ENCODE measurements around the gene CAST.
A peak's percentile ranks its signal among the peaks of the same experiment; 100 is the strongest.

CAST gene

DNA sequence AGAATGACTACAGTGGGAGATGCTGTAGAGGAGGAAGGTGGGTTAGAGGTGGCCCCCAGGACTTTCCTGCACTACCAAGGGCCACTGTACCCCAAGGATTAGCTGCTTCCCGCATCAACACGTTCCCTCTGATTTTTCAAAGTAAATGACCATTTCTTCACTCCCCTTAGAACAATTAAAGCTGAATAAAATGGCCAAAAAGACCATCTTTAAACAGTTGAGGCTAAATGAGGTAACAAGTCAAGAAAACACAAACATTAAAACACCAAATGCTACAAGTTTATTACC is 146.3 kb downstream of the CAST start:
- Histone ChIP-seq H3K9ac (ENCODE audit: low read length) (peak overlapping the region; percentile 87), H3K4me1 (ENCODE audit: control insufficient read depth, insufficient read depth, low read length) (peaks cover 17% of the 10 kb centered on the region), H3K27me3 (ENCODE audit: control insufficient read depth, insufficient read depth, low read length) (no peaks in the 10 kb centered on the region), H3K9me3 (ENCODE audit: control insufficient read depth, low read length) (no peaks in the 10 kb centered on the region), H3K36me3 (ENCODE audit: control insufficient read depth, insufficient read depth, low read length) (peaks cover 4% of the 10 kb centered on the region), H3K4me3 (ENCODE audit: low read length) (peak overlapping the region; percentile 16)

GRCh38 chr5:96808868-96809558 is 146.8 kb downstream of the CAST start:
- Histone ChIP-seq H3K9me3 (ENCODE audit: control insufficient read depth, low read length) (no peaks in the 10 kb centered on the region), H3K4me1 (ENCODE audit: control insufficient read depth, insufficient read depth, low read length) (peaks cover 16% of the 10 kb centered on the region), H3K4me3 (ENCODE audit: low read length) (no peak overlapping the region), H3K27me3 (ENCODE audit: control insufficient read depth, insufficient read depth, low read length) (no peaks in the 10 kb centered on the region), H3K9ac (ENCODE audit: low read length) (peak overlapping the region; percentile 87), H3K36me3 (ENCODE audit: control insufficient read depth, insufficient read depth, low read length) (peaks cover 3% of the 10 kb centered on the region)

- H3K9me3 ChIP-seq (ENCODE audit: control insufficient read depth, low read length): no peaks in the 10 kb centered on the region
- H3K4me3 ChIP-seq (ENCODE audit: low read length): no peak overlapping the region
- peaks cover 12% of the 10 kb centered on the region for H3K4me1 ChIP-seq (ENCODE audit: control insufficient read depth, insufficient read depth, low read length)
- H3K36me3 ChIP-seq (ENCODE audit: control insufficient read depth, insufficient read depth, low read length): no peaks in the 10 kb centered on the region
- H3K9ac ChIP-seq (ENCODE audit: low read length): no peak overlapping the region
- H3K27me3 ChIP-seq (ENCODE audit: control insufficient read depth, insufficient read depth, low read length): no peaks in the 10 kb centered on the region
Measured at GRCh38 chr5:96809921-96810320, 147.7 kb downstream of the CAST start.

DNA sequence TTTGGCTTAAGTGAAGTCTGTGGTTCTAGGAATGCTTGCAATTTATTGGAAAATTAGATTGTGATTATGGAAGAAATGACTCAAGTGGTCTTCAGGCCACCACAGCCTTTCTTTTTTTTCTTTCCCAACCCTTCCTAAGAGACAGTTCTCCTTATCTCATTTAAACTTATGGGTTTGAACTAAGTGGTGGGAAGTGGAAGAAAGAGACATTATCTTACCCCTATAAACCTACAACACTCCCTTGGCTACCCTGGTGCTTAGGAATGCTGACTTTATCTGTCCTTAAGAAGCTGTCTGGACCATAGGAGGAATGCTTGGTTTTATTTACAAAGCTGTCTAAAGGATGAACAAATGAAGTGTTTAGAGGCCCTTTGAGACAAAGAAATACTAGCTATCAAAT is 150.7 kb downstream of the CAST start:
- Histone ChIP-seq H3K36me3 (ENCODE audit: control insufficient read depth, insufficient read depth, low read length) (no peaks in the 10 kb centered on the region), H3K9me3 (ENCODE audit: control insufficient read depth, low read length) (no peaks in the 10 kb centered on the region), H3K27me3 (ENCODE audit: control insufficient read depth, insufficient read depth, low read length) (no peaks in the 10 kb centered on the region), H3K9ac (ENCODE audit: low read length) (no peak overlapping the region), H3K4me3 (ENCODE audit: low read length) (no peak overlapping the region), H3K4me1 (ENCODE audit: control insufficient read depth, insufficient read depth, low read length) (no peaks in the 10 kb centered on the region)

DNA sequence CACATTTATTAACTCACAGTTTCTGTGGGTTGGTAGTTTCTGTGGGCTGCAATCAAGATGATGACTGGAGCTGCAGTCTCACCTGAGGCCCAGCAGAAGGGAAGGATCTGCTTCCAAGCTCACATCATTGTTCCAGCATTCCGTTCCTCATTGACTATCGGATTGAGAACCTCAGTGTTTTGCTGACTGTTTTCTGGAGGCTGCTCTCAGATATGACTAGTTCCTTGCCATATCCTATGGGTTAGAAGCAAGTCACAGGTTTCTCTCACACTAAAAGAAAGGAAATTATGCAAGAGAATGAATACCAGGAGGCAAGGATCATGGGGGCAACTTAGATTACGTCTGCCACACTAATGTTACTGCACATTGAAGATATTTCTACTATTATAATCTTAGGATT is 151.9 kb downstream of the CAST start:
- Histone ChIP-seq H3K4me3 (ENCODE audit: low read length) (no peak overlapping the region), H3K9me3 (ENCODE audit: control insufficient read depth, low read length) (no peaks in the 10 kb centered on the region), H3K9ac (ENCODE audit: low read length) (no peak overlapping the region), H3K4me1 (ENCODE audit: control insufficient read depth, insufficient read depth, low read length) (no peaks in the 10 kb centered on the region), H3K27me3 (ENCODE audit: control insufficient read depth, insufficient read depth, low read length) (no peaks in the 10 kb centered on the region), H3K36me3 (ENCODE audit: control insufficient read depth, insufficient read depth, low read length) (no peaks in the 10 kb centered on the region)

DNA sequence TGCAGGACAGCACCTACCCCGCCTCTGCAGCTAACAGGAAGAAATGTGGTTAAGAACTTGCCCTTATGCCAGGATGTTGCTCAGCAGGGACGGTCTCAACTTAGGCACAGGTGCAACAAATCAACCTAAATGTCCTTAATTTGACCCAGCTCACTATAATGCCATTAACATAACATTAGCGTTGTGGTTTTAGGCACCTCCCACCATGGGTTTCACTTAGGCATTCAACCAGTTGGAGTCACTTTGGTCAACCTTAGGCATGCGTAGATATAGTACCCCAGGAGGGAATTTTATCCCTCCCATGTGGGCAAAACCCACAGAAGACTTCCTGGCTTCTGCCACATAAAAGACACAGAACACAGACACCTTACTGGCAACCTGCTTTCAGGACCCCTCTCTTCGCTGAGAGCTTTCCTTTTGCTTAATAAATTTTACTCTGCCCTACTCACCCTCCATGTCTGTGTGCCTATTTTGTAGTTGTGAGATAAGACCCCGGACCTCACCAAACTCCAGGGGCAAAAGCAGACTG is 154.3 kb downstream of the CAST start:
- H3K9ac ChIP-seq (ENCODE audit: low read length): no peak overlapping the region
- H3K4me3 ChIP-seq (ENCODE audit: low read length): no peak overlapping the region

GRCh38 chr5:96816991-96817390 is 154.8 kb downstream of the CAST start:
- Histone ChIP-seq H3K4me1 (ENCODE audit: control insufficient read depth, insufficient read depth, low read length) (no peaks in the 10 kb centered on the region), H3K27me3 (ENCODE audit: control insufficient read depth, insufficient read depth, low read length) (no peaks in the 10 kb centered on the region), H3K9ac (ENCODE audit: low read length) (no peak overlapping the region), H3K9me3 (ENCODE audit: control insufficient read depth, low read length) (no peaks in the 10 kb centered on the region), H3K36me3 (ENCODE audit: control insufficient read depth, insufficient read depth, low read length) (no peaks in the 10 kb centered on the region), H3K4me3 (ENCODE audit: low read length) (no peak overlapping the region)

More for the DNA sequence above, 154.3 kb downstream of the CAST start:
- Histone ChIP-seq H3K36me3 (ENCODE audit: control insufficient read depth, insufficient read depth, low read length) (no peaks in the 10 kb centered on the region), H3K9me3 (ENCODE audit: control insufficient read depth, low read length) (no peaks in the 10 kb centered on the region), H3K27me3 (ENCODE audit: control insufficient read depth, insufficient read depth, low read length) (no peaks in the 10 kb centered on the region), H3K4me1 (ENCODE audit: control insufficient read depth, insufficient read depth, low read length) (no peaks in the 10 kb centered on the region)

- H3K27me3 ChIP-seq (ENCODE audit: control insufficient read depth, insufficient read depth, low read length): no peaks in the 10 kb centered on the region
- H3K36me3 ChIP-seq (ENCODE audit: control insufficient read depth, insufficient read depth, low read length): no peaks in the 10 kb centered on the region
- H3K9me3 ChIP-seq (ENCODE audit: control insufficient read depth, low read length): no peaks in the 10 kb centered on the region
- H3K4me3 ChIP-seq (ENCODE audit: low read length): no peak overlapping the region
- no peak overlapping the region for H3K9ac ChIP-seq (ENCODE audit: low read length)
- H3K4me1 ChIP-seq (ENCODE audit: control insufficient read depth, insufficient read depth, low read length): no peaks in the 10 kb centered on the region
Measured at GRCh38 chr5:96817506-96817905, 155.3 kb downstream of the CAST start.

DNA sequence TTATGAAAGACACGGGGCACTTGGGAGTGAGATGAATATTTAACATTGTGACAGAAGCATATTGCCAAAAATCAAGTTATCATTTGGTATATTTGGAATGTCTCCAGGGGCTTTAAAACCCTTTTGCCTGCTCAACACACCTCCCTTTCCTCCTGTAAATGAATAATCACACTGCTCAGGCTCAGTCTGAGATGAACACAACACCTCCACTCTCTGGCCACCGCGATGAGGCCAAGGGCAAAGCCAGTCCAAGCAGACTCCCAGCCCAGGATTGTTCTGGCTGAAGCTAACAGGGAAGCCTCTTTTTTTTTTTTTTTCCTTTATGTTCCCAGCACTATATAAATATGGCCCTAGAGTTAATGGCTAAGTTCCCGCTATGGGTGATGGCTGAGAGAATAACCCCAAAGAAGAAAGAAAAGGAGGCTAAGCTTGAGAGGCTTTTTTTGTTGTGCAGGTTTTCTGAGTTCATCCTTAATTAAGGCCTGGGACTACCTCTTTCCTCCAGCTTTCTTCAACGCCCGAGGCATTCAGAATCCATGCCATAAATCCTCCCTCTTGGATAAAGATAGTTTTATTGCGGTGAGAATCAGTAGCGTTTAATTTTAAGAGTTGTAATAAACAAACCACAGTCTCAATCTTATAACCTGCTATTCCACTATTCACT is 156.1 kb downstream of the CAST start:
- Histone ChIP-seq H3K9me3 (ENCODE audit: control insufficient read depth, low read length) (no peaks in the 10 kb centered on the region), H3K36me3 (ENCODE audit: control insufficient read depth, insufficient read depth, low read length) (no peaks in the 10 kb centered on the region), H3K27me3 (ENCODE audit: control insufficient read depth, insufficient read depth, low read length) (no peaks in the 10 kb centered on the region), H3K4me3 (ENCODE audit: low read length) (no peak overlapping the region), H3K4me1 (ENCODE audit: control insufficient read depth, insufficient read depth, low read length) (no peaks in the 10 kb centered on the region), H3K9ac (ENCODE audit: low read length) (no peak overlapping the region)

DNA sequence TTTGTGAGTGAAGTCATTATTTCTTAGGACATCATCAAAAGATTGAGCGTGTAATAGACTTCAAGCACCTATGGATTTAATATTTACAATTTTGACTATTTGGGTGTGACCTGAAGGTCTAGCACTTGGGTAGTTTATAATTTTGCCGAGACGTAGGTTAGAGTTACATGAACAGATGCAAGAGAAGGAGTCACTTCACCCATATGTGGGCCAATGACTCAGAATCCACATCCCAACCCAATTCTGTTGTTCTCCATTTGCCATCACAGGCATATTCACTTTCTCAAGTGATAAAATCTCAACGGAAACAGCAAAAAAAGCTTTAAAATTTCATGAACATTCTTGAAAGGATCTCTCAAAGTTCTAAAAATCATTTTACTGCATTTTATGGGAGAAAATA is 157.6 kb downstream of the CAST start:
- Histone ChIP-seq H3K9me3 (ENCODE audit: control insufficient read depth, low read length) (no peaks in the 10 kb centered on the region), H3K4me1 (ENCODE audit: control insufficient read depth, insufficient read depth, low read length) (no peaks in the 10 kb centered on the region), H3K4me3 (ENCODE audit: low read length) (no peak overlapping the region), H3K27me3 (ENCODE audit: control insufficient read depth, insufficient read depth, low read length) (no peaks in the 10 kb centered on the region), H3K36me3 (ENCODE audit: control insufficient read depth, insufficient read depth, low read length) (no peaks in the 10 kb centered on the region), H3K9ac (ENCODE audit: low read length) (no peak overlapping the region)

GRCh38 chr5:96821260-96821916 is 159.2 kb downstream of the CAST start:
- Histone ChIP-seq H3K36me3 (ENCODE audit: control insufficient read depth, insufficient read depth, low read length) (no peaks in the 10 kb centered on the region), H3K4me1 (ENCODE audit: control insufficient read depth, insufficient read depth, low read length) (no peaks in the 10 kb centered on the region), H3K27me3 (ENCODE audit: control insufficient read depth, insufficient read depth, low read length) (no peaks in the 10 kb centered on the region), H3K9ac (ENCODE audit: low read length) (no peak overlapping the region), H3K4me3 (ENCODE audit: low read length) (no peak overlapping the region), H3K9me3 (ENCODE audit: control insufficient read depth, low read length) (no peaks in the 10 kb centered on the region)

- no peaks in the 10 kb centered on the region for H3K9me3 ChIP-seq (ENCODE audit: control insufficient read depth, low read length)
- H3K9ac ChIP-seq (ENCODE audit: low read length): no peak overlapping the region
- H3K4me1 ChIP-seq (ENCODE audit: control insufficient read depth, insufficient read depth, low read length): no peaks in the 10 kb centered on the region
- H3K36me3 ChIP-seq (ENCODE audit: control insufficient read depth, insufficient read depth, low read length): no peaks in the 10 kb centered on the region
- no peaks in the 10 kb centered on the region for H3K27me3 ChIP-seq (ENCODE audit: control insufficient read depth, insufficient read depth, low read length)
- no peak overlapping the region for H3K4me3 ChIP-seq (ENCODE audit: low read length)
Measured at GRCh38 chr5:96822686-96823459, 160.7 kb downstream of the CAST start.

Data from mucosa of stomach (tissue), 1 donor.